ENCODE data around the gene ITPRIP.
A peak's percentile ranks its signal among the peaks of the same experiment; 100 is the strongest.

DNA sequence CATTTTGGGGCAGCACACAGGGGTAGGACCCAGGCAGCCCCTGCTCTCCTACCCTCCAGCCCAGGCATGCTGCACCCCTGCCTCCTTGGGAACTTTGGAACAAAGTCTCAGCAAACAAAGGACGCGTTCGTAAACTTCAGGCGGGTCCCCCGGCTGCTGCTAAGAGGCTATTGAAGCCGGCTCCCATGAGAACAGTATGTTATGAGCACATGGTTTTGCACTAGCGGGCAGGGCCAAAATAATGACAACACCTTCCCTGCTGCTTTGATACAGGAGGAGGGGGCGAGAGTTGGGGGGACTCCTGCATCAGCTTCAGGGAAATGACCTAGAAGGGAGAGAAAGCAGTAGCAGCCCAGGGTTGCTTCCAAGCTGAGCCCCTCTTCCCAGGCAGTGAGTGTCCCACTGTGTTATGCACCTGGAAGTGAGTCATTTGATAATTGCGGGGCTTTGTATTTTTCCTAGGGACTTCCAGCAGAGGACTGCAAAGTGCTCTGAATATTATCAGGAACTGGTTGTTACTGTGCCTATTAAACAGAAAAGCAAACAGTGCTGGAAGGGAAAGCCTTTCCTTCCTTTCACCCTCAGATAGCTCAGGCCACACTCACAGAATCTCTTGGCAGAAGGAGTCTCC is 6.9 kb downstream of the ITPRIP start:
- TF ChIP-seq, protein P1, sequence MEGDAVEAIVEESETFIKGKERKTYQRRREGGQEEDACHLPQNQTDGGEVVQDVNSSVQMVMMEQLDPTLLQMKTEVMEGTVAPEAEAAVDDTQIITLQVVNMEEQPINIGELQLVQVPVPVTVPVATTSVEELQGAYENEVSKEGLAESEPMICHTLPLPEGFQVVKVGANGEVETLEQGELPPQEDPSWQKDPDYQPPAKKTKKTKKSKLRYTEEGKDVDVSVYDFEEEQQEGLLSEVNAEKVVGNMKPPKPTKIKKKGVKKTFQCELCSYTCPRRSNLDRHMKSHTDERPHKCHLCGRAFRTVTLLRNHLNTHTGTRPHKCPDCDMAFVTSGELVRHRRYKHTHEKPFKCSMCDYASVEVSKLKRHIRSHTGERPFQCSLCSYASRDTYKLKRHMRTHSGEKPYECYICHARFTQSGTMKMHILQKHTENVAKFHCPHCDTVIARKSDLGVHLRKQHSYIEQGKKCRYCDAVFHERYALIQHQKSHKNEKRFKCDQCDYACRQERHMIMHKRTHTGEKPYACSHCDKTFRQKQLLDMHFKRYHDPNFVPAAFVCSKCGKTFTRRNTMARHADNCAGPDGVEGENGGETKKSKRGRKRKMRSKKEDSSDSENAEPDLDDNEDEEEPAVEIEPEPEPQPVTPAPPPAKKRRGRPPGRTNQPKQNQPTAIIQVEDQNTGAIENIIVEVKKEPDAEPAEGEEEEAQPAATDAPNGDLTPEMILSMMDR (IDR thresholded peaks at IDR 0.05) = no peak
- TF ChIP-seq POLR2AphosphoS5 (IDR thresholded peaks at IDR 0.05) = peak; percentile 74

Measured in gastroesophageal sphincter (tissue), 3 donors.